ENCODE data around the gene AOC3.
A peak's percentile ranks its signal among the peaks of the same experiment; 100 is the strongest.

Gene AOC3

GRCh38 chr17:42832934-42833766 is 17.8 kb upstream of the AOC3 start, which contains the start of gene PSME3:
TSS of gene PSME3 (plus strand) at chr17:42833397. CDS start at chr17:42833632, 235 bp downstream.
- peak; percentile 87 for ATAC-seq (ENCODE audit: low read depth)
- TF ChIP-seq, protein P1, sequence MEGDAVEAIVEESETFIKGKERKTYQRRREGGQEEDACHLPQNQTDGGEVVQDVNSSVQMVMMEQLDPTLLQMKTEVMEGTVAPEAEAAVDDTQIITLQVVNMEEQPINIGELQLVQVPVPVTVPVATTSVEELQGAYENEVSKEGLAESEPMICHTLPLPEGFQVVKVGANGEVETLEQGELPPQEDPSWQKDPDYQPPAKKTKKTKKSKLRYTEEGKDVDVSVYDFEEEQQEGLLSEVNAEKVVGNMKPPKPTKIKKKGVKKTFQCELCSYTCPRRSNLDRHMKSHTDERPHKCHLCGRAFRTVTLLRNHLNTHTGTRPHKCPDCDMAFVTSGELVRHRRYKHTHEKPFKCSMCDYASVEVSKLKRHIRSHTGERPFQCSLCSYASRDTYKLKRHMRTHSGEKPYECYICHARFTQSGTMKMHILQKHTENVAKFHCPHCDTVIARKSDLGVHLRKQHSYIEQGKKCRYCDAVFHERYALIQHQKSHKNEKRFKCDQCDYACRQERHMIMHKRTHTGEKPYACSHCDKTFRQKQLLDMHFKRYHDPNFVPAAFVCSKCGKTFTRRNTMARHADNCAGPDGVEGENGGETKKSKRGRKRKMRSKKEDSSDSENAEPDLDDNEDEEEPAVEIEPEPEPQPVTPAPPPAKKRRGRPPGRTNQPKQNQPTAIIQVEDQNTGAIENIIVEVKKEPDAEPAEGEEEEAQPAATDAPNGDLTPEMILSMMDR (IDR thresholded peaks at IDR 0.05; ENCODE audit: poor library complexity, severe bottlenecking) = no peak
- H3K27ac ChIP-seq (ENCODE audit: poor library complexity, severe bottlenecking) = peak within 1 kb of the TSS; percentile 50

GRCh38 chr17:42833767-42834422 is 17.1 kb upstream of the AOC3 start:
- H3K4me3 ChIP-seq (ENCODE audit: severe bottlenecking) = peak overlapping the region; percentile 69
- peak overlapping the region; percentile 50 for H3K27ac ChIP-seq (ENCODE audit: poor library complexity, severe bottlenecking)
- DNase-seq (ENCODE audit: low spot score) (no peak), ATAC-seq (ENCODE audit: low read depth) (peak; percentile 24; the same call in 2 of the 3 replicates)
- TF ChIP-seq, protein P1 (IDR thresholded peaks at IDR 0.05; ENCODE audit: poor library complexity, severe bottlenecking) = no peak
- peaks cover 12% of the 10 kb centered on the region for H3K4me1 ChIP-seq (ENCODE audit: insufficient read depth, poor library complexity, severe bottlenecking)
- no peaks in the 10 kb centered on the region for H3K9me3 ChIP-seq (ENCODE audit: severe bottlenecking)
- H3K27me3 ChIP-seq (ENCODE audit: insufficient read depth, poor library complexity, severe bottlenecking) = no peaks in the 10 kb centered on the region
- peaks cover 47% of the 10 kb centered on the region for H3K36me3 ChIP-seq (ENCODE audit: low read depth)

More at GRCh38 chr17:42832934-42833766, 17.8 kb upstream of the AOC3 start, which contains the start of gene PSME3:
- no peaks in the 10 kb centered on the region for H3K27me3 ChIP-seq (ENCODE audit: insufficient read depth, poor library complexity, severe bottlenecking)
- peaks cover 40% of the 10 kb centered on the region for H3K36me3 ChIP-seq (ENCODE audit: low read depth)
- H3K4me1 ChIP-seq (ENCODE audit: insufficient read depth, poor library complexity, severe bottlenecking) = peaks cover 12% of the 10 kb centered on the region
- H3K4me3 ChIP-seq (ENCODE audit: severe bottlenecking) = peak within 1 kb of the TSS; percentile 69
- peak; percentile 85 for DNase-seq (ENCODE audit: low spot score)
- H3K9me3 ChIP-seq (ENCODE audit: severe bottlenecking) = no peaks in the 10 kb centered on the region

DNA sequence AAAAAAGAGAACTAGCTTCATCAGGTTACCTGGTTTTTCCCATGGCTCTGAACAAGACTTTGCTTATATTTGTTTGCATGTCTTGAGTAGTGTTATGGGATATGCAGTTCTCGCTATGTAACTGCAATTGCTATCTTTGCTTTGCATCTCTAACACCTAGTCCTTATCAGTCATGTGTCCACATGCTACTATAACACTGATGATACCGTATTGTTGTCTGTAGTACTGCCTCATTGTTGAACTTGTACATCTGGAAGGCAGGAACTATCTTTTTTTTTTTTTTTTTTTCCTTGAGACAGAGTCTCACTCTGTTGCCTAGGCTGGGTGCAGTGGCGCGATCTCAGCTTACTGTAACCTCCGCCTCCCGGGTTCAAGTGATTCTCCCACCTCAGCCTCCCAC is 15.3 kb upstream of the AOC3 start:
- Histone ChIP-seq H3K27ac (ENCODE audit: poor library complexity, severe bottlenecking) (no peak overlapping the region), H3K4me3 (ENCODE audit: severe bottlenecking) (no peak overlapping the region)

DNA sequence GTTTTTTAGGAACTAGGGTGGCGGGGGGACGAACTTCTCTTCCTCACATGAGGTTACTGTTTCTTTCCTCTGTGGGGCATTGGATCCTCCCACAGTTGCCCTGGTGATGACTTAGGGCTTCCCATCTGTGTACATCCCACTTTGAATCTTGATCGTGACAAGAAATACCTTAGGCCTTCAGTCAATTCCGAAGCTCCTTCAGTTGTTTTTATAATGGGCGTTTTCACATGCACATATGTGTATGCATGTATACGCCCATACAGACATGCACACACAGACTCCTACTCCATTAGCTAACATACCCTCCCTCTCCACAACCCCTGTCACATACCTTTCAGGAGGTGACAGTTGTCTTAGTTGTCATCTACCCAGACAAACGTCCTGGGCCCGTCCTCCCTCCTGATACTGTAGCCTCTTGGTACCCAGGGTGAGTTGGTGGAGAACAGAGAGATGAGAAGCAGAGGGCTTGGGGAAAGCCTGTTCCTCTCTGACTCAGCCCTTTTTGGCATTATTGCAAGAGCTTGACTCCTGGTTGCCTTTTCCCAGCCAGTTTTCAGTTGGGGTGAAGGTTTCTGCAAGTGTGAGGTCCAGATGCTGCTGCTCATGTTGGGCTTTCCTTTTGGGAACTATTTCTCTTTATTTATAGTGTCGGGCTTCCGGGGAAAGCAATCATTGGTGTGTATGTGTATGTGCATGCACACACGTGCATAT is 8.9 kb upstream of the AOC3 start:
- ATAC-seq (ENCODE audit: low read depth) (no peak), DNase-seq (ENCODE audit: low spot score) (no peak)
- H3K4me1 ChIP-seq (ENCODE audit: insufficient read depth, poor library complexity, severe bottlenecking) = no peaks in the 10 kb centered on the region
- no peaks in the 10 kb centered on the region for H3K27me3 ChIP-seq (ENCODE audit: insufficient read depth, poor library complexity, severe bottlenecking)
- no peak overlapping the region for H3K4me3 ChIP-seq (ENCODE audit: severe bottlenecking)
- H3K36me3 ChIP-seq (ENCODE audit: low read depth) = peaks cover 75% of the 10 kb centered on the region
- no peaks in the 10 kb centered on the region for H3K9me3 ChIP-seq (ENCODE audit: severe bottlenecking)
- TF ChIP-seq, protein P1 (IDR thresholded peaks at IDR 0.05; ENCODE audit: poor library complexity, severe bottlenecking) = no peak
- no peak overlapping the region for H3K27ac ChIP-seq (ENCODE audit: poor library complexity, severe bottlenecking)

More for the DNA sequence above, 15.3 kb upstream of the AOC3 start:
- H3K9me3 ChIP-seq (ENCODE audit: severe bottlenecking) = no peaks in the 10 kb centered on the region
- H3K4me1 ChIP-seq (ENCODE audit: insufficient read depth, poor library complexity, severe bottlenecking) = peaks cover 12% of the 10 kb centered on the region
- no peak for ATAC-seq (ENCODE audit: low read depth)
- TF ChIP-seq, protein P1 (IDR thresholded peaks at IDR 0.05; ENCODE audit: poor library complexity, severe bottlenecking) = no peak
- no peak for DNase-seq (ENCODE audit: low spot score)
- H3K36me3 ChIP-seq (ENCODE audit: low read depth) = peaks cover 64% of the 10 kb centered on the region
- H3K27me3 ChIP-seq (ENCODE audit: insufficient read depth, poor library complexity, severe bottlenecking) = no peaks in the 10 kb centered on the region

Data from RWPE2 (cell line).